ENCODE data around the gene ANGPT4.

ANGPT4 gene

GRCh38 chr20:889932-890463, 26.1 kb downstream of the ANGPT4 start:
- peak; percentile 17 for DNase-seq
- no peaks in the 10 kb centered on the region for H3K9me3 ChIP-seq (ENCODE audit: severe bottlenecking)
- TF ChIP-seq CTCF (IDR thresholded peaks at IDR 0.05; ENCODE audit: low read depth, low read length) = no peak
- no peak overlapping the region for H3K27ac ChIP-seq
- H3K27me3 ChIP-seq (ENCODE audit: insufficient read depth, low read depth, severe bottlenecking) = no peaks in the 10 kb centered on the region
- no peaks in the 10 kb centered on the region for H3K36me3 ChIP-seq
- no peak overlapping the region for H3K4me3 ChIP-seq (ENCODE audit: low read depth, low read length)

- no peak overlapping the region for H3K27ac ChIP-seq
- H3K27me3 ChIP-seq (ENCODE audit: insufficient read depth, low read depth, severe bottlenecking) = no peaks in the 10 kb centered on the region
- H3K36me3 ChIP-seq = no peaks in the 10 kb centered on the region
- no peaks in the 10 kb centered on the region for H3K9me3 ChIP-seq (ENCODE audit: severe bottlenecking)
- no peak for DNase-seq
- no peak overlapping the region for H3K4me3 ChIP-seq (ENCODE audit: low read depth, low read length)
- TF ChIP-seq CTCF (IDR thresholded peaks at IDR 0.05; ENCODE audit: low read depth, low read length) = no peak
Measured at GRCh38 chr20:889106-889505, 27.0 kb downstream of the ANGPT4 start.

- Histone ChIP-seq H3K27ac (no peak overlapping the region), H3K4me3 (ENCODE audit: low read depth, low read length) (no peak overlapping the region), H3K9me3 (ENCODE audit: severe bottlenecking) (no peaks in the 10 kb centered on the region), H3K27me3 (ENCODE audit: insufficient read depth, low read depth, severe bottlenecking) (no peaks in the 10 kb centered on the region), H3K36me3 (no peaks in the 10 kb centered on the region)
- DNase-seq = no peak
- no peak for TF ChIP-seq CTCF (IDR thresholded peaks at IDR 0.05; ENCODE audit: low read depth, low read length)
Measured at GRCh38 chr20:888057-888456, 28.1 kb downstream of the ANGPT4 start.

GRCh38 chr20:887137-887536, 29.0 kb downstream of the ANGPT4 start:
- peak; percentile 20 for DNase-seq
- Histone ChIP-seq H3K27me3 (ENCODE audit: insufficient read depth, low read depth, severe bottlenecking) (no peaks in the 10 kb centered on the region), H3K36me3 (no peaks in the 10 kb centered on the region), H3K27ac (no peak overlapping the region), H3K9me3 (ENCODE audit: severe bottlenecking) (no peaks in the 10 kb centered on the region), H3K4me3 (ENCODE audit: low read depth, low read length) (no peak overlapping the region)
- no peak for TF ChIP-seq CTCF (IDR thresholded peaks at IDR 0.05; ENCODE audit: low read depth, low read length)

GRCh38 chr20:884983-885952, 30.9 kb downstream of the ANGPT4 start:
- DNase-seq = no peak
- no peak for TF ChIP-seq CTCF (IDR thresholded peaks at IDR 0.05; ENCODE audit: low read depth, low read length)
- H3K4me3 ChIP-seq (ENCODE audit: low read depth, low read length) = no peak overlapping the region
- no peaks in the 10 kb centered on the region for H3K36me3 ChIP-seq
- no peak overlapping the region for H3K27ac ChIP-seq
- H3K27me3 ChIP-seq (ENCODE audit: insufficient read depth, low read depth, severe bottlenecking) = no peaks in the 10 kb centered on the region
- H3K9me3 ChIP-seq (ENCODE audit: severe bottlenecking) = no peaks in the 10 kb centered on the region

All from WERI-Rb-1 (cell line).